Activated naive CD4-positive, alpha-beta T cell treated with anti-CD3 and anti-CD28 coated beads, Interleukin-2, amount 50 U/mL, for 72 hours (primary cell): Measurements from ENCODE around the gene TSC22D2. TPM values are rescaled to one million over a fixed set of nuclear protein-coding genes. Genes with fewer than 3 reads are reported as not detected.

Experiments
- ATAC-seq, 2 donors: fragments of 150-1000 bp; cut with Tn5 transposase; 2 replicates each; pipeline ENCODE4 v1.10.0; 2021; ENCODE audit warnings: mild to moderate bottlenecking in 2 of 2, moderate library complexity in 2 of 2
- DNase-seq, 2 donors: peaks; one replicate each; pipeline ENCODE4 v3.0.0; 2021 to 2022; ENCODE audit warnings: low spot score in 2 of 2
- H3K27ac Mint-ChIP-seq, 2 donors: one replicate each; pipeline ENCODE4 v1.8.0; 2022; ENCODE audit warnings: mild to moderate bottlenecking in 2 of 2, mixed read lengths in 2 of 2
- H3K36me3 Mint-ChIP-seq, 2 donors: one replicate each; pipeline ENCODE4 v1.8.0; 2022; ENCODE audit warnings: mixed read lengths in 2 of 2
- H3K9me3 Mint-ChIP-seq, 2 donors: one replicate each; pipeline ENCODE4 v1.8.0; 2022; ENCODE audit warnings: mixed read lengths in 2 of 2
- total RNA-seq, 2 donors: library from RNA; stranded (reverse); gene quantifications; one replicate each; pipeline ENCODE4 v1.2.3, GENCODE V29; 2022

Gene TSC22D2
- total RNA-seq, 2 donors from 2014 or later, result 12.2 to 28.8 TPM

DNA sequence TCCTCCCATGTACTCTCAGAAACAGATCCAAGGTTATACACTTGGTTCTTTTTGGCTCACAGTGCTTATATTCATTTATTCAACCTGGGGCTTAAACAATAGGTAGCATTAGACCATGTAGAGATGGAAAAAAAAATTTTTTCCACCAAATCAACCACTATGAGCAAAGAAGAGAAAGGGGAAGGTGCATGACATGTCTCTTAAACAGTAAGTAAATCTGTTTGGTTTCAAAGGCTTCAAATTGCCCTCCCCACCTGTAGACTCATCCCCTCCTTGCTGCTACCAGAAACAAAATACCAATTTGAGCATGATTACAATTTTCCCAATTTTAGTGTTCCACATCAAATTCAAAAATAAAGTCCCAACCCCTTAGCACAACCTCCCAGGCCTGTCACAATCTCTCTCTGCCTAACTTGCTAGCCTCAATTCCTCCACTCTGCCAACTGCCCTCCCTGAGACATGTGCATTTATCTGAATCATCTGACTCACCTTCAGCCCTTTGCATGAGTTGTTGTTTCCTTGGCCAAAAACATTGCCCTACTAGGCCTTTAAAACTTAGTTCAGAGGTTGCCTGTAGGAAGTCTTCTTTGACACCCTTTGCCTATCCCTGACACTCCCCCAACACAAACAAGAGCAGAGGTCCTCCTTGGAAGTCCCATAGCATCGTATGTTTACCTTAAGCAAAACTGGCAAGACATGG, 30.3 kb upstream of the TSC22D2 start:
- no peak for DNase-seq
- H3K36me3 Mint-ChIP-seq, result no peaks in the 10 kb centered on the region
- peak; percentile 39 to 73 for ATAC-seq
- no peak overlapping the region for H3K27ac Mint-ChIP-seq
- peaks cover 0 to 5% of the 10 kb centered on the region in 2 donors for H3K9me3 Mint-ChIP-seq

DNA sequence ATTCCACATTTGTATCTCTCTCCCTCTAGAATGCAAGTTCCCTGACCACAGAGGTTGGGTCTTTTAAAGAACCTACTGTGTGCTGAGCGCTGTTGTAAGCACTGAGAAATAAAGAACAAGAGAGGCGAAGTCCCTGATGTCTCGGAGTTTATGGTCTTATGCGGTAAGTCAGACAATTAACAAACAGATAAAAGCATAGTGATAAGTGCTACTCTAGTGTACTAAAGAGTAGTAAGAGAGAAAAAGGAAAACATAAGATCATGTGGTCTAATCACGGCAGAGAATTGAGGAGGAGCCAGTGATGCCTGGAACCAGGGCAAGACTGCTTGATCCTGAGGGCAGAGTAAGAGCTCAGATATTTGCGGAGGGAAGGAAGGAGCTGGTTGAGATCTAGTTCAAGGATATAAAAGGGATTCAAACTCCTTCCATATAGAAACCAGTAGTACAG, 29.8 kb upstream of the TSC22D2 start:
- no peak for DNase-seq
- ATAC-seq, result no peak
- no peaks in the 10 kb centered on the region for H3K36me3 Mint-ChIP-seq
- no peak overlapping the region for H3K27ac Mint-ChIP-seq
- peaks cover 0 to 5% of the 10 kb centered on the region in 2 donors for H3K9me3 Mint-ChIP-seq

DNA sequence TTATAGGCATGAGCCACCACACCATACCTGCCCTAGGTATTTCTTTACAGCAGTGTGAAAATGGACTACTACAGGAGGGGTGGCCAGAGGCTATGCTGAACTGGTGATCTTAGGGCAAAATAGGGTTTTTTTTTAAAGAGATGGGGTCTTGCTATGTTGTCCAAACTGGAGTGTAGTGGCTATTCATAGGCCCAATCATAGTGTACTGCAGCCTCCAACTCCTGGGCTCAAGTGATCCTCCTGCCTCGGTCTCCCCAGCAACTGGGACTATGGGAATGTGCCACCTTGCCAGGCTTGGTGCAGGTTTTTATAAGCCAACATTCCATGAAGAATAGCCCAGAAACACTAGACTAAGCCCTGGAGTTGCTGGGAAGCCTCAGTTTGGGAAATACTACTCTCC, 28.6 kb upstream of the TSC22D2 start:
- ATAC-seq (no peak), DNase-seq (no peak)
- H3K36me3 Mint-ChIP-seq, result no peaks in the 10 kb centered on the region
- H3K9me3 Mint-ChIP-seq, result peaks cover 0 to 5% of the 10 kb centered on the region in 2 donors
- no peak overlapping the region for H3K27ac Mint-ChIP-seq

DNA sequence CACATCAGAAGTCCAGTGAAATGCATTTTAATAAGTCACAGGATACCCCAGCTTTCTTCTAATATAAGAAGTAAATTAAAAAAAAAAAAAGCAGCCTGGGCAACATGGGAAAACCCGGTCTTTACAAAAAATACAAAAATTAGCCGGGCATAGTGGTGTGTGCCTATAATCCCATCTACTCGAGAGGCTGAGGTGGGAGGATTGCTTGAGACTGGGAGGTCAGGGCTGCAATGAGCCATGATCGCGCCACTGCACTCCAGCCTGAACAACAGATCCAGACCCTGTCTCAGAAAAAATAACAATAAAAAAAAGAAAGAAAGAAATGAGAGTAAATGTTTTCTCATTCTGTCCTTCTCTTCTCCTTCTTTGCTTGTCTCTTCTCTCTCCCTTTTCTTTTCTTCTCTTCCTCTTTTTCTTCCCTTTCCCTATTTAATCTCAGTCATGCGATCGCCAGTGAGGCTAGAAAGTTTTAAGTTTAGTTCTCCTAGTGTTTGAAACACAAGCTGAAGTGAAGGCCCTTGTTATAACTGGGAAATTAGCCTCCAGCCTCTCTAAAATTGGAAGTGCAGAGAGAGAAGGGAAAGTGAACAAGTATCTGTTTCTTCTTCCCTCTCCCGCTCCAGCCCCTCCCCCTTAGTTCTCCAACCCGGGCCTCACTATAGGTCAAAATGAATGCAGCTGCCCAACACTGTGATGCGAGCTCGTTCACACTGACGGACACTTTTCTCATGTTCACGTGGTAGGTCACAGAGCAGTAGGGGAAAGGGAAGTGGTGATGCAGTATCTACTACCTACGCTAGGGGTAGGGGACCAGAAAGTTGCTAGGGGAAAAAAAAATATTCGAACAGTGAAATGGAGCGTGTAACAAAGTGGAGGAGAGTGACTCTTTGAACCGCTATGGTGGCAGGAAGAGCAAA, 23.5 kb upstream of the TSC22D2 start:
- ATAC-seq, result peak; percentile 93 to 98
- Mint-ChIP-seq H3K9me3 (no peaks in the 10 kb centered on the region), H3K27ac (peak overlapping the region; percentile 6 to 93), H3K36me3 (no peaks in the 10 kb centered on the region)
- peak; percentile 49 to 78 for DNase-seq

DNA sequence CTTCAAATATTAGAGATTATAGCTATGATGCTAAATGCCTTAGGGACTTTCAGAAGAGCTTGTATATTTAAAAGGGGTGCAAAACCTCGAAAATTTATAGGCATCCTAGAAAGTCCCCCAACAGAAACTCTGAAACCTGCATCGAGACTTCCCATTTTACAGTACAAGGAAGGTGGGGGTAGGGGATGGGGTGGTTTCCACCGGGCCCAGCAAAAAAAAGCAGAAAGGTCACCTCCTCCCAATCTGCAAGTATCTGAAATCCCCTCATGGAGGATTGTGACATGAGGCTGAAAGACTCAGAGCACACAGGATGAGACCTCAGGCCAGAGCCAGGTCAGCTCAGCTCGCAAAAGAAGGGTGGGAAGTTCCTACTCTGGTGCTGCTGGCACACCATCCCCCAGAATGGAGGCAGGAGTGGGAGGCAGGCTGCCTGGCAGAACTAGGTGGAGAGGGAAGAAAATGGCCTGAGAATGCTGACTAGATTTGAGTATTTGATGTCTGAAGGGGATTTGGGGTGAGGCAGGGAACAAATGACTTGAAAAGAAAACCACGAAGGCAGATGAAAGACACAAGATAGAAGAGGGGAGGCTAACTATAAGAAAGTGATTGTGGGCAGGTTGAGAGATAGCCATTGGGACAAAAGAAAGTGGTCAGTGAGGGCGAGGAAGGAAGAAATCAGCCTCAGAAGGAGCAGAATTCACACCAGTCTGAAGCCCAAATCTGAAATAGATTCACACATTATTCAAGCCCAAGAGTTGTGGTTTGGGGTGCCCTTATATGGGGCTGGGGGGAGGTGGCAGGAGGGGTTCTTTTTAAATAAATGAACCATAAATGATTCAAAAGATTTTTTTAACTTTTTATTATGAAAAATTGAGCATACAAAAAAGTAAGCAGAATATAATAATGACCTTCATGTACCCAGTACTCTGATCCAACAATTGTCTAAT, 22.5 kb upstream of the TSC22D2 start:
- Mint-ChIP-seq H3K36me3 (no peaks in the 10 kb centered on the region), H3K9me3 (no peaks in the 10 kb centered on the region), H3K27ac (peak overlapping the region in 1 of 2 donors; percentile 93)
- DNase-seq (peak in 1 of 2 donors; percentile 73), ATAC-seq (peak; percentile 34 to 67)

DNA sequence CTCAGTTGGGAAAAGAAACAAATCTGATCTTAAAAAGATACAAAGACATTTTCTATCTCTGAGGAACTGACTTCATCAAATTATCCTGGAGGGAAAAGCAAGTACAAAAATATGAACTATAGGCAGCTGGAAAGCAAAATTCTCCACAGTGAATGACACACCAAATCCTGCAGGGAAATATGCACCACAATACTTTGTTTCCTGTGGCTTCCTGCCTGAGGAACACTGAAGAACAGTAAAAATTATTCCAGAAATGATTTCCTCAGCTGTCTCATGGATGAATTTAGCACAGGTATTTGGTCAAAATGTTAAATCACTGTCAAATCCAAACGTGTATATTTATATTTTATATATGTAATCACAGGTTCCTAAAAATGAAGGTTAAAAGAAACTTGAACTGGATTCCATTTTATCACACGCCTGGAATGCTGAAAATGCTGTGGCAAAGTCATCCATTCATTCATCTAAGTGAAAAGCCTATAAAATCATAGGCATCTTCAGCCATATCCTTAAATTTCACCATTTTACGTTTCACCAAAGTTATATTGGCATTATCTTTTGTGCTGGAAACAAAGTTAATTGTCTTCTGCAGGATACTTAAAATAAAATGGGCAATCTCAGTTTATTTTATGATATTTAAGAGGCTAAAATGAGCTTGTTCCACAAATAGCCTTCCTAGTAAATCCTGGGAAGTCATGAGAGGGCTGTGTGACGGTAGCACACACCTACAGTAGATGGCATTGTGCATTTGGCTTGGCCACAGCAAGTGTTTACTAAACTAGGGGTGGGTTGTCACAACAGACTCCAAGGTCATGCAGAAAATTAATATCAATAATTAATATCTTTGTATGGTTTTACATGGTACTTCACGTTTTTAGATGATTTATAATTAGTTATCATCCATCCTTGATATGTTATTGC, 19.3 kb upstream of the TSC22D2 start:
- Mint-ChIP-seq H3K9me3 (no peaks in the 10 kb centered on the region), H3K27ac (no peak overlapping the region), H3K36me3 (no peaks in the 10 kb centered on the region)
- DNase-seq, result no peak
- no peak for ATAC-seq

DNA sequence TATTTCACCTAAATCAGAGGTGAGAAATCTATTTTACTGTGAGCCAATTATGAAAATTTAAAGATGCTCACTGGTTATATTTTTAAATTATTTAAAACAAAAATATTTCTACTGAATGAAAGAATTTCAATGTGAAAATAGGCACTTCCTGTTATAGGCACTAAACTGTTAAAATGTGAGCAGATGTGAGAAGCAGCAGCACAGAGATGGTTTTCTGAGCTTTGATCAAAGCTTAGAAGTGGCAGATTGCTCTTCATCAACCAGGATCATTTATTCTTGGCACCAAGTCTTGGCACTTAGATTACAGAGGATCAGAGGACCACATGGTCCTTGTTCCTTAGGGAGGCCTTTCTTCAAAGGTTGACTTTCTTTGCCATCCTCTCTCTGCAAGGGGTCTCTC, 18.0 kb upstream of the TSC22D2 start:
- Mint-ChIP-seq H3K9me3 (no peaks in the 10 kb centered on the region), H3K27ac (no peak overlapping the region), H3K36me3 (no peaks in the 10 kb centered on the region)
- DNase-seq, result no peak
- ATAC-seq, result no peak

DNA sequence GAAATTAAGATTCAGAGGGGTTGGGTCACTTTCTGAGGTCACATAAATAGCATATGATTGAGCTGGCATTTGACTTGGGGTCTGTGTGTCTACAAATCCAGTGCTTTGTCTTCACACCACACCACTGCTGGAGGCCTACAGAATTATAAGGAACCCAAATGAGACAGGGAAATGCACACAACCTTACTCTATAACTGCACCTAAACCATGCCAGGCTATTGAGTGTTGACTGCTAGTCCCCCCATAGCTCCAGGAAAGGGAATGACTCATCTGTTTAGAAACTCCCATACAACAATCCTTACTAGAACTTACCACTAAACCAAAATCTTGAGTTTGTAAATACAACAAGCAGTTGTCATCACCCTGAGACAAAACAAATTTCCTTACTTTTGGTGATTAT, 16.9 kb upstream of the TSC22D2 start:
- no peaks in the 10 kb centered on the region for H3K36me3 Mint-ChIP-seq
- no peak for DNase-seq
- H3K27ac Mint-ChIP-seq, result no peak overlapping the region
- no peaks in the 10 kb centered on the region for H3K9me3 Mint-ChIP-seq
- ATAC-seq, result no peak

DNA sequence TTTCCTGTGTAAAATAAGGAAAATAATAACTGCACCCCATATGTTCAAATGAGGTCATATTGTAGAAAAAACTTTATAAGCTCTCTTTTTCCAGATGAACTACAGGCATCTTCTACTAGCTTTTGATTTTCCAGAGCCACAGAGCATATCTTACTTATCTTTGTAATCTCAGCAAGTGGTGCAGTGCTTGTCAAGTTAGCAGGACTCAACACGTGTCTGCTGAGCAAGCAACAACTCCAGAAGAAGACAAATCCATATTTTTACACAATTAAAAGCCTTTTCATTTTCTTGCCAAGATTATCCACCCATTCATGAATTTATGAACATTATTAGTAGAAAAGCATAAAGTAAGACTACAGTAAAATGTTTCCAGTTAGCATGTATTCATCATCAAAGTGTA, 14.4 kb upstream of the TSC22D2 start:
- ATAC-seq, result no peak
- DNase-seq, result no peak
- Mint-ChIP-seq H3K9me3 (no peaks in the 10 kb centered on the region), H3K27ac (no peak overlapping the region), H3K36me3 (no peaks in the 10 kb centered on the region)

DNA sequence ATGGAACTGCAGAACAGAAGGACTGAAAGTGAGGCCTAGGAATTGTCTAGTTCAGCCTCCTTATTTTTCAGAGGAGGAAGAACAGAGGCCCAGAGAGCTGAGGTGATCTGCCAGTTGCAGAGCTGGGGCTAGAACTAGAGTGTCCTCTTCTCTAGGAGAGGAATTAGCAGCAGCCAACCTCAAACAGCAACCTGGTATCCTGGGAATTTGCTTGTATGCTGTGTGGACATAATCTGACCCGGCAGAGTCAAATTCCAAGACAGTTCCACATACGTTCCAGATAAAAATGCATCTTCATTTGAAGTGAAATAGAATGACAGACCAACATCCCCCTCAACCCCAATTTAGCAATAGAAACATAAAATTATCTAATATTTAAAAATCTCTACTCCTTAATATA, 13.5 kb upstream of the TSC22D2 start:
- H3K9me3 Mint-ChIP-seq, result no peaks in the 10 kb centered on the region
- ATAC-seq (no peak), DNase-seq (no peak)
- no peaks in the 10 kb centered on the region for H3K36me3 Mint-ChIP-seq
- H3K27ac Mint-ChIP-seq, result no peak overlapping the region

DNA sequence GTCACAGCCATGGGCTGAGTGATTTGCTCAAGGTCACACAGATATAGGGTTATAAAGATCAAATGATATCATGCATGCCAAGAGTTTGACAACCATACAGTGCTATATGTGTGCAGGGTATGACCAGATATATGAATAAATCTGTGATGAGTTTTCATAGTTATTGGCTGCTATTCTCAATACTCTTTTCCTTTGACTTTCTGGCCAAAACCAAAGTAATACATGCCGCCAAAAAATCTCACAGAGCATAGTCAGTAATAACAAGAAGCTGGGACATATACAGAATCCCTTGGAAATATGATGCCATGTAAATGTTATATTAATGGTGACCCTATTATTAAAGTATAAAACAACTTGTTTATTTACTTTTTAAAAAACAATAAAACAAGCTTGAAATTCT, 11.6 kb upstream of the TSC22D2 start:
- DNase-seq (no peak), ATAC-seq (no peak)
- no peaks in the 10 kb centered on the region for H3K36me3 Mint-ChIP-seq
- H3K9me3 Mint-ChIP-seq, result no peaks in the 10 kb centered on the region
- no peak overlapping the region for H3K27ac Mint-ChIP-seq

DNA sequence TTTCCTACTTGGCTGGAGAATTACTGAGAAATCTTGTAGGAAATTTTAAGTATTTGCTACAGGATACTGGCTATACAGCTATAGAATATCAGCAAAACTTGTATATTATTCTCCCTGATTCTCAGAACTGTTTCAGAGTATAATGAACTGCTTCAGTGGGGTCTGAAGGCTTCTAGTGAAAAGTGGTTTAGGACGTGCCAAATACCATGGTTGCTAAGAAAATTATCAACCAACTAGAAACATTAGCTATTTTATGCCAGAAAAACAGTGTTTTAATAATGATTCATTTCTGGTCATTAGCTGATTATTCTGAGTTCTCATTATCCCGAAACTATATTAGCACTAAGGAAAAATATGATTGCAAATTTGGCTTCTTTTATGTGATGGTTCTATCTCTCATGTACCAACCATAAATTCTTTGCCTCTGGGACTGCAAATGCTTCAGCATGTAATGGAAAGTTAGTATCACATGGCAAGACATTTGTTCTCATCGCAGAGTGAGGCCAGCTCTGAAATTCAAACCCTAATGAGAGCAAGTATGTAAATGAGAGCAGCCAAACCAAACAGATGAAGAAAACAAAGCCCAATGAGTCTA, 11.0 kb upstream of the TSC22D2 start:
- Mint-ChIP-seq H3K9me3 (no peaks in the 10 kb centered on the region), H3K36me3 (no peaks in the 10 kb centered on the region), H3K27ac (no peak overlapping the region)
- ATAC-seq (no peak), DNase-seq (no peak)

DNA sequence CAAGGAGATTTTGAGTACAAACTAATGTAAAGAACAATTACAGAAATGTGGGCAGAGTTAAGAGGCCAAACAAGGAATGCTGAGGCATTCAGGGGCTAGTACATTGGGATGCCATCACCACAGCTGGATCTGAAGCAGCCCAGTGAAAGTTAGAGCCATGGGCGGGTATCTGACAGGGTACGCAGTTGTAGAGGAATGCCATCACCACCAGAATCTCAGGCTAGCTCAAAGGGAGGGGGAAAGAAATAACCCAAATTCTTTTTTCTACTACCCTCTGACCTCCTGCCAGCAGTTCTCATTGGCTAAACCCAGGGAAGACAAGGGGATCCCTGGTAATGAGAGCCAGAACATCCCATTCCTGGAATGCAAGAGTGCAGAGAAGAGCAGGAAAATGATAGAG, 9.0 kb upstream of the TSC22D2 start:
- no peak overlapping the region for H3K27ac Mint-ChIP-seq
- DNase-seq, result no peak
- H3K36me3 Mint-ChIP-seq, result no peaks in the 10 kb centered on the region
- no peak for ATAC-seq
- no peaks in the 10 kb centered on the region for H3K9me3 Mint-ChIP-seq

DNA sequence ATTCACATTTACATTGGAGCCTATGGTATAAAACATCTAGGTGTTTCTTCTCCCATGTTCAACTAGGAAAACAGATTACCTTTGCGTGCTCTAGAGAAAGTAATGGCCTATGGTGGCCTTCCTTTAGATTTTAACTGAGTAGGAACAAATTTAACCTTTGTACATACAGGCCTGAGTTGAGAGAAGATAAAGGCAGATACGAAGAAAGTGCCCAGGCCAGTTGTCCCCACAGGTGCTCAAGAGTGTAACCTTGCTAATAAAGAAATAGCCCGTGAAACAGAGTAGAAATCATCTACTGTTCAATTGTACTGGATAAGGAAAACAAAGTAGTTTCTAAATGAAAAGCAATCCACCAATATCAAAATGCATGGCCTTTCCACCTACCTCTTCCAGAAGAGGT, 6.8 kb upstream of the TSC22D2 start:
- DNase-seq (no peak), ATAC-seq (no peak)
- Mint-ChIP-seq H3K36me3 (no peaks in the 10 kb centered on the region), H3K27ac (no peak overlapping the region), H3K9me3 (no peaks in the 10 kb centered on the region)

DNA sequence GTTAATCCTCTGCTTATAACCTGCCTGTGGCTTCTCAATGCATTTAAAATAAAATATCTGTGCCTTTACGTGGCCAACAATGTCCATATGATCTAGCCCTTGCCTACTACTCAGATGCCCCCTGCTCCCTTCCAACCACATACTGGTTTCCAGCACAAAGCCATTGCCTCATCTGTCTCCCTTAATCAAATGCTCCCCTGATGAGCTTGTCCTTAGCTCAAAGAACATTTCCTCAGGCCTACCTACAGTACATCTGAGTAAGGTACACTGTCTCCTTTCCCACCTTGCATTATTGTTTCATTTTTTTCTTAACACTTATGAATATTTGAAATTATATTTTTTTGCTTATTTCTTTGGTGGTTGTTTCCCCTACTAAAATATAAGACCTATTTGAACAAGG, 5.9 kb upstream of the TSC22D2 start:
- no peak for DNase-seq
- no peaks in the 10 kb centered on the region for H3K36me3 Mint-ChIP-seq
- no peak overlapping the region for H3K27ac Mint-ChIP-seq
- ATAC-seq, result no peak
- no peaks in the 10 kb centered on the region for H3K9me3 Mint-ChIP-seq
